ENCODE measurements around the gene IVD. TPM values are rescaled to one million over a fixed set of nuclear protein-coding genes. Genes with fewer than 3 reads are reported as not detected.

IVD gene
- total RNA-seq, 6 experiments from 2014 or later = 48.5 to 69.9 (median 50.4) TPM

- Mint-ChIP-seq H3K36me3 (ENCODE audit: low read depth) (no peaks in the 10 kb centered on the region), H3K4me3 (no peak overlapping the region), H3K4me1 (ENCODE audit: low read depth) (peaks cover 52% of the 10 kb centered on the region), H3K27me3 (ENCODE audit: insufficient read depth) (peaks cover 4% of the 10 kb centered on the region; the same call in 1 of the 2 replicates), H3K9me3 (no peaks in the 10 kb centered on the region), H3K27ac (no peak overlapping the region)
- no peak for DNase-seq
- TF ChIP-seq CTCF (IDR thresholded peaks at IDR 0.05) = no peak
Measured at GRCh38 chr15:40446144-40446543, 40.5 kb downstream of the IVD start.

- no peaks in the 10 kb centered on the region for H3K9me3 Mint-ChIP-seq
Measured at GRCh38 chr15:40448354-40448753, 42.8 kb downstream of the IVD start.

GRCh38 chr15:40449275-40449674 lies 43.7 kb downstream of the IVD start:
- 0 out of 2 replicates have a peak overlapping the region, but pooled peaks have one; percentile 4 for H3K27ac Mint-ChIP-seq

More at GRCh38 chr15:40448354-40448753, 42.8 kb downstream of the IVD start:
- no peak for DNase-seq
- no peak for TF ChIP-seq CTCF (IDR thresholded peaks at IDR 0.05)
- Mint-ChIP-seq H3K27ac (no peak overlapping the region), H3K4me3 (no peak overlapping the region), H3K36me3 (ENCODE audit: low read depth) (no peaks in the 10 kb centered on the region), H3K4me1 (ENCODE audit: low read depth) (peaks cover 48% of the 10 kb centered on the region), H3K27me3 (ENCODE audit: insufficient read depth) (no peaks in the 10 kb centered on the region; the same call in 1 of the 2 replicates)

GRCh38 chr15:40450047-40450446 lies 44.5 kb downstream of the IVD start:
- TF ChIP-seq CTCF (IDR thresholded peaks at IDR 0.05) = no peak
- no peak for DNase-seq
- H3K4me3 Mint-ChIP-seq = no peak overlapping the region
- H3K36me3 Mint-ChIP-seq (ENCODE audit: low read depth) = no peaks in the 10 kb centered on the region
- no peak overlapping the region for H3K27ac Mint-ChIP-seq
- no peaks in the 10 kb centered on the region; the same call in 1 of the 2 replicates for H3K27me3 Mint-ChIP-seq (ENCODE audit: insufficient read depth)
- peaks cover 48% of the 10 kb centered on the region for H3K4me1 Mint-ChIP-seq (ENCODE audit: low read depth)
- H3K9me3 Mint-ChIP-seq = no peaks in the 10 kb centered on the region

More at GRCh38 chr15:40449275-40449674, 43.7 kb downstream of the IVD start:
- no peaks in the 10 kb centered on the region; the same call in 1 of the 2 replicates for H3K27me3 Mint-ChIP-seq (ENCODE audit: insufficient read depth)
- DNase-seq = peak; percentile 35
- H3K4me3 Mint-ChIP-seq = no peak overlapping the region
- H3K36me3 Mint-ChIP-seq (ENCODE audit: low read depth) = no peaks in the 10 kb centered on the region
- no peak for TF ChIP-seq CTCF (IDR thresholded peaks at IDR 0.05)
- no peaks in the 10 kb centered on the region for H3K9me3 Mint-ChIP-seq
- peaks cover 48% of the 10 kb centered on the region for H3K4me1 Mint-ChIP-seq (ENCODE audit: low read depth)

GRCh38 chr15:40451527-40452158 lies 46.0 kb downstream of the IVD start:
- no peaks in the 10 kb centered on the region for H3K36me3 Mint-ChIP-seq (ENCODE audit: low read depth)
- no peak overlapping the region for H3K4me3 Mint-ChIP-seq
- no peak for TF ChIP-seq CTCF (IDR thresholded peaks at IDR 0.05)
- H3K27me3 Mint-ChIP-seq (ENCODE audit: insufficient read depth) = no peaks in the 10 kb centered on the region; the same call in 1 of the 2 replicates
- H3K27ac Mint-ChIP-seq = no peak overlapping the region
- H3K4me1 Mint-ChIP-seq (ENCODE audit: low read depth) = peaks cover 53% of the 10 kb centered on the region
- DNase-seq = no peak
- H3K9me3 Mint-ChIP-seq = no peaks in the 10 kb centered on the region

All from HFFc6 (cell line).